Fibroblast of the aortic adventitia (primary cell): ENCODE measurements around the gene SCNN1A. TPM values are rescaled to one million over a fixed set of nuclear protein-coding genes. Genes with fewer than 3 reads are reported as not detected.

ENCODE experiments used
- DNase-seq: peaks from one replicate; pipeline ENCODE4 v3.0.0-alpha.2; 2010; ENCODE audit warnings: low read depth
- H3K4me3 ChIP-seq: 2 replicates; pipeline ENCODE4 v1.5.1; 2011; ENCODE audit warnings: low read depth, mild to moderate bottlenecking, control low read depth, low read length, moderate library complexity
- total RNA-seq: library from RNA; depleted of rRNA; stranded (reverse); fragments of >200 nt; gene quantifications from 2 replicates; pipeline ENCODE4 v1.2.3, GENCODE V29; 2012; ENCODE audit warnings: low replicate concordance
- TF ChIP-seq, protein P1 (sequence below): IDR thresholded peaks from 2 replicates; pipeline ENCODE4 v1.5.1; 2011; ENCODE audit warnings: mild to moderate bottlenecking, low read length, control low read depth, inconsistent platforms; ENCODE audit not compliant: insufficient read depth

Gene SCNN1A
- total RNA-seq, 1 donor = under 0.01 TPM

DNA sequence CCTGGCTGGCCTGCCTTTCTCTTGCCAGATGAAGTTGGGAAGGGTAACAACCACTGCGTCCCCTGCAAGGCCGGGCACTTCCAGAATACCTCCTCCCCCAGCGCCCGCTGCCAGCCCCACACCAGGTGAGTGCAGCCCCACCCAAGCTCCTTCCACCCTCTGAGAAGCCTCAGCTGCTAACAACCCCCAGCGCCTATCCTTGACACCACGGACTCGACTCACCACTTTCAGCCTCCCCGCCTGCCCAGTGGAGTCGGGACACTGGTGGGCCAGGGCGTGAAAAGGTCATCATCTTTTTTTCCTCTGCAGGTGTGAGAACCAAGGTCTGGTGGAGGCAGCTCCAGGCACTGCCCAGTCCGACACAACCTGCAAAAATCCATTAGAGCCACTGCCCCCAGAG is 10.7 kb upstream of the SCNN1A start:
- DNase-seq = no peak
- no peak overlapping the region for H3K4me3 ChIP-seq
- TF ChIP-seq, protein P1, sequence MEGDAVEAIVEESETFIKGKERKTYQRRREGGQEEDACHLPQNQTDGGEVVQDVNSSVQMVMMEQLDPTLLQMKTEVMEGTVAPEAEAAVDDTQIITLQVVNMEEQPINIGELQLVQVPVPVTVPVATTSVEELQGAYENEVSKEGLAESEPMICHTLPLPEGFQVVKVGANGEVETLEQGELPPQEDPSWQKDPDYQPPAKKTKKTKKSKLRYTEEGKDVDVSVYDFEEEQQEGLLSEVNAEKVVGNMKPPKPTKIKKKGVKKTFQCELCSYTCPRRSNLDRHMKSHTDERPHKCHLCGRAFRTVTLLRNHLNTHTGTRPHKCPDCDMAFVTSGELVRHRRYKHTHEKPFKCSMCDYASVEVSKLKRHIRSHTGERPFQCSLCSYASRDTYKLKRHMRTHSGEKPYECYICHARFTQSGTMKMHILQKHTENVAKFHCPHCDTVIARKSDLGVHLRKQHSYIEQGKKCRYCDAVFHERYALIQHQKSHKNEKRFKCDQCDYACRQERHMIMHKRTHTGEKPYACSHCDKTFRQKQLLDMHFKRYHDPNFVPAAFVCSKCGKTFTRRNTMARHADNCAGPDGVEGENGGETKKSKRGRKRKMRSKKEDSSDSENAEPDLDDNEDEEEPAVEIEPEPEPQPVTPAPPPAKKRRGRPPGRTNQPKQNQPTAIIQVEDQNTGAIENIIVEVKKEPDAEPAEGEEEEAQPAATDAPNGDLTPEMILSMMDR = no peak

DNA sequence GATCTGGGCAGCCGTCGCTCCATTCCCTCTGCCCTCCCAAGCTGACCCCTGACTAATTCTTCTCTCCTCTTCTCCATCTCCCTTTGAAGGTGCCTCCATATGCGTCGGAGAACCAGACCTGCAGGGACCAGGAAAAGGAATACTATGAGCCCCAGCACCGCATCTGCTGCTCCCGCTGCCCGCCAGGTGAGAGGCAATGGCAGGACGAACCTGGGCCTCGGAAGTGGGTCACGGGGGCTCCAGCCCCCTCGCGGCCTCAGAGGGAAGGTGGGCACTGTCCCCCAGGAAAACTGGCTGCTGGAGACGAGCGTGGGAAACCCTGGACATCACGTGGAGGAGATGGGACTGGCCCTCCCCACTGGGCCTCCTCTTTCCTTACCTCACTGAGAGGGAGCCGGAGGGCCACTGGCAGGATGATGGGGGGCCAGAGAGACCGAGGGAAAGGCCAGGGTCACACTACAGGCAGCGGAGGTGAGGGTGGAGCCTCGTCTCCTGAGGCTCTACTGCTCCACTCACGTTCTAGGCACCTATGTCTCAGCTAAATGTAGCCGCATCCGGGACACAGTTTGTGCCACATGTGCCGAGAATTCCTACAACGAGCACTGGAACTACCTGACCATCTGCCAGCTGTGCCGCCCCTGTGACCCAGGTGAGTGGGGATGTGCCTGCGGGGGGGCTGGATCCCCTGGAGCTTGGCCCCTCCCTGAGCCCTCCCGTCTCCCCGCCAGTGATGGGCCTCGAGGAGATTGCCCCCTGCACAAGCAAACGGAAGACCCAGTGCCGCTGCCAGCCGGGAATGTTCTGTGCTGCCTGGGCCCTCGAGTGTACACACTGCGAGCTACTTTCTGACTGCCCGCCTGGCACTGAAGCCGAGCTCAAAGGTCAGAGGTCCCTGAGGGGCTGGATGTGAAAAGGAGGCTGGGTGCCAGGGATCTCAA is 9.4 kb upstream of the SCNN1A start:
- peak overlapping the region; percentile 83 for H3K4me3 ChIP-seq
- TF ChIP-seq, protein P1 = no peak
- no peak for DNase-seq

DNA sequence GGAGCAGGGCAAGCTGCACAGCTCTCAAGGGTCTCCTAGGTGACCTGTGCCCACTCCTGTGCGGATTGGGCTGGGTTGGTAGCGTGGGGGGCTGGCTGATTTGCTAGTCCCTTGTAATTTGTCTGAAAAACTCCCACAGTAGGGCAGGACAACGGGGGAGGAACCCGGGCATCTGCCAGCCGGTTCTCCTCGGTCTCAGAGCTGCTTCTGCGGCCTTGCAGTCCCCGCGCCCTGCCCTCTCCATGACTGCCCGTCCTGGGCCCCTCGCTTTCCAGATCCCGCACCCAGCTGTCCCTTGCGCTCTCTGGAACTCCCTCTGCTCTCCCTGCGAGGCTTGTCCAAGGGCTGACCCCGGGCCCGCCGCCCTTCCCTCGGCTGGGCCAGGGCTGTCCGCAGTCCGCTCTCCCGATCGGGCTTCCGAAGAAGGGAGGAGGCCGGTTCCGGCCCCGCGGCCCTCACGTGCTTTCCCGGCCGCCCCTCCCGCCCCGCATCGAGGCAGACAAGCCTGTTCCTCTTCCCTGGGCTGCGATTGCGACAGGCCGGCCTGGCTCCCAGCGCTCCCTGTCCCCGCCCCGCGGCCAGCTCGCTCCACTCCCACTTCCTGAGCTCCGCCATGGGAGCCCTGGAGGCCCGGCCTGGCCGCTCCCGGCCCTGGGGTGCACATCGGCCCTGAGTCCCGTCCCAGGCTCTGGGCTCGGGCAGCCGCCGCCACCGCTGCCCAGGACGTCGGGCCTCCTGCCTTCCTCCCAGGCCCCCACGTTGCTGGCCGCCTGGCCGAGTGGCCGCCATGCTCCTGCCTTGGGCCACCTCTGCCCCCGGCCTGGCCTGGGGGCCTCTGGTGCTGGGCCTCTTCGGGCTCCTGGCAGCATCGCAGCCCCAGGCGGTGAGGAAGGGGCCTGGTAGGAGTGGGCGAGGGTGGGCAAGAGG is 8.5 kb upstream of the SCNN1A start, which contains the start of gene LTBR:
Gene LTBR, plus strand, starts transcription at position 591 of the 927 bp plus-strand sequence. Its CDS starts 197 bp downstream, at position 788.
- TF ChIP-seq, protein P1 = peak; percentile 17
- DNase-seq = peak; percentile 92
- peak within 1 kb of the TSS; percentile 83 for H3K4me3 ChIP-seq

DNA sequence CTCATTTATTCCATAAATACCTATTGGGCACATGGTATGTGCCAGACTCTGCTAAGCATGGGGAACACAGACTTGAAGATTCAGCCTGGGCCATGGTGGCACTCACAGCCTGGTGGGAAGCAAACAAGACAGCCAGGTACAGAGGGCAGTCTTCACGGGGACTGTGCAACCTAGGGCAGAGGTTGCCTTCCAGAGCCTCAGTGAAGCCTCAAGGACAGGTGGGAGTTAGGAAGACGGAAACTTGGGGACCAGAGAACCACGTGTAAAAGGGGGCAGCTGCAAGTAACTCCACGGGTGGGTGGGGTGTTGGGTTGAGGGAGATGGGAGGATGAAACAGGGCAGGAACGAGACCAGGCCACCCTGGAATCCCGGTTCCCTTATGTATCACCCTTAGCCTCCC is 7.6 kb upstream of the SCNN1A start:
- no peak overlapping the region for H3K4me3 ChIP-seq
- DNase-seq = no peak
- TF ChIP-seq, protein P1 = no peak

DNA sequence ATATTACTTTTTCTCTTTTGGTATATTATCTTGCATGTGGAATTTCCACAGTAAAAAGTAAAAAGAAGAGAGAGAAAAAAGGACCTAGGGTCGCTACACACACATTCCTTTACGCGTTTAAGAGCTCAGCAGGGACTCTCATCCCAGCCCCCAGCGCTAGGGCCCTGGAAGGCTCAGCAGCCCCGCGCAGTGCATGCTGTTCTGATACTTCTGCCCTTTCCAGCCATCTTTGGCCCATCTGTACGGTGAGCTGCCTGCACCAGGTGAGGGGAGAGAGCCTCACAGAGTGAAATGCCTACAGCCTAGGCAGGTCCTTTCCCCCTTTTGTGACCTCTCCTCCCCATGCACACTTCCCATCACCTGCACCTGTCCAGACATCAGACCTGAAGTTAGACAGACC is 7.0 kb upstream of the SCNN1A start:
- TF ChIP-seq, protein P1 = no peak
- DNase-seq = no peak

DNA sequence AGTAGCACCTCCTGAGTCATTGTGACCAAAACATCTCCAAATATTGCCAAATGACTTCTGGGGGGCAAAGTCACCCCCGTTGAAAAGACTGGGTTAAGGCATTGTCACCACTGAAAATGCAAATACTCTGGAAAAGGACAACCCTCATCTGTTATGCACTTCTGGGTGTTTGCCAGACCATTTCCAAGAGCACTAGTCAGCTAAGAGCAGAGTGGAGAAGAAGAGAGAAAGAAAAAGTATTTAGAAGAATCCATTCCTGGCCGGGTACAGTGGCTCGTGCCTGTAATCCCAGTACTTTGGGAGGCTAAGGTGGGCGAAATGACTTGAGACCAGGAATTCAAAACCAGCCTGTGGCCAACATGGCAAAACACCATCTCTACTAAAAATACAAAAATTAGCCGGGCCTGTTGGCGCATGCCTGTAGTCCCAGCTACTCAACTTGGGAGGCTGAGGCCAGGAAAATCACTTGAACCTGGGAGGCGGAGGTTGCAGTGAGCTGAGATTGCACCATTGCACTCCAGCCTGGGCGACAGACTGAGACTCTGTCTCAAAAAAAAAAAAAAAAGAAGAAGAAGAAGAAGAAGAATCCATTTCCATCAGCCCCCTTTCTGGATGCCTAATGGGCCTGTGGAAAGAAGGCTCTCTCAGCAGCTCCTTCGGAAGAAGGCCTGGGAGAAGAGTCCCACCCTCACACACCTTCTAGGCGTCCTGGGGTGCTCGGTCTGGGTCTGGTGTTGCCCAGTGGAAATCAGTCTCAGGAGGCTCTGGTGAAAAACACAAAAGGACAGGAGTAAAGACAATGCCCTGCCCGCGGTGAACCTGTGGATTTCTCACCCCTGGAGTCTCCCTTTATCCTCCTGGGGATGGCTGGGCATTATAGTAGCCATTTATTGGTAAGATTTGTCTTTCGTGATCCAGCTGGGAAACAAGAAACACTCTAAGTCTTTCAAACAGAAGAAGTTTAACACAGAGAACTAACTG is 5.1 kb upstream of the SCNN1A start:
- TF ChIP-seq, protein P1 = no peak
- peak; percentile 60 for DNase-seq
- no peak overlapping the region for H3K4me3 ChIP-seq

More for the DNA sequence above, 7.0 kb upstream of the SCNN1A start:
- no peak overlapping the region for H3K4me3 ChIP-seq
